Tibial nerve (tissue), 4 donors: ENCODE results near the gene ERF.
A peak's percentile ranks its signal among the peaks of the same experiment; 100 is the strongest.

Source experiments
- CTCF ChIP-seq, 5 experiments: fragments of 200-600 bp in 3 of 5; fragments of 450-650 bp in 2 of 5; sonication (generic) in 3 of 5; IDR thresholded peaks; one replicate each; pipeline ENCODE4 v1.5.1; 2016 to 2019; ENCODE audit warnings: antibody characterized with exemption in 5 of 5, mild to moderate bottlenecking in 3 of 5, moderate library complexity in 2 of 5
- EP300 ChIP-seq, 2 donors: sonication (generic); formaldehyde crosslinking; IDR thresholded peaks; one replicate each; pipeline ENCODE4 v1.6.1; 2017; ENCODE audit warnings: antibody characterized with exemption in 2 of 2, mild to moderate bottlenecking in 1 of 2
- POLR2A ChIP-seq, 2 donors: fragments of 450-650 bp; IDR thresholded peaks; one replicate each; pipeline ENCODE4 v1.6.1; 2017; ENCODE audit warnings: antibody characterized with exemption in 2 of 2, mild to moderate bottlenecking in 2 of 2, moderate library complexity in 2 of 2

- peak; percentile 94 to 97 (median 95) for TF ChIP-seq CTCF (IDR thresholded peaks at IDR 0.05)
- no peak for TF ChIP-seq POLR2A (IDR thresholded peaks at IDR 0.05)
- TF ChIP-seq EP300 (IDR thresholded peaks at IDR 0.05), result peak in 1 of 2 donors; percentile 57
These were observed 41.0 kb upstream of the ERF start for GRCh38 chr19:42295831-42296525.
